Natural killer cell treated with Interleukin-12 subunit alpha and Interleukin-12 subunit beta and Interleukin-15 and Interleukin-18, amount 100 ng/mL, for 72 hours (primary cell): ENCODE measurements around the gene FIGN. TPM values are rescaled to one million over a fixed set of nuclear protein-coding genes. Genes with fewer than 3 reads are reported as not detected.

ENCODE experiments used
- ATAC-seq, 2 donors: fragments of 150-1000 bp; cut with Tn5 transposase in 1 of 2; sonication (Bioruptor Pico), chemical (Tn5 transposase) in 1 of 2; 2 replicates each; pipeline ENCODE4 v1.10.0; 2021
- DNase-seq: peaks from one replicate; pipeline ENCODE4 v3.0.0; 2022; ENCODE audit warnings: low spot score
- H3K27ac Mint-ChIP-seq, 2 donors: 1 replicate in 1 of 2; 2 replicates in 1 of 2; pipeline ENCODE4 v1.8.0; 2022; ENCODE audit warnings: mixed read lengths in 2 of 2, mild to moderate bottlenecking in 1 of 2, moderate library complexity in 1 of 2
- H3K27me3 Mint-ChIP-seq, 2 donors: 1 replicate in 1 of 2; 2 replicates in 1 of 2; pipeline ENCODE4 v1.8.0; 2022; ENCODE audit warnings: mixed read lengths in 2 of 2
- H3K36me3 Mint-ChIP-seq: one replicate; pipeline ENCODE4 v1.8.0; 2022; ENCODE audit warnings: mixed read lengths
- H3K4me1 Mint-ChIP-seq, 2 donors: 1 replicate in 1 of 2; 2 replicates in 1 of 2; pipeline ENCODE4 v1.8.0; 2022; ENCODE audit warnings: low read depth in 2 of 2, mixed read lengths in 2 of 2, mild to moderate bottlenecking in 1 of 2
- H3K4me3 Mint-ChIP-seq: one replicate; pipeline ENCODE4 v1.8.0; 2022; ENCODE audit warnings: mixed read lengths
- H3K9me3 Mint-ChIP-seq: 2 replicates; pipeline ENCODE4 v1.8.0; 2022; ENCODE audit warnings: mixed read lengths
- total RNA-seq, 2 donors: library from RNA; stranded (reverse); gene quantifications; one replicate each; pipeline ENCODE4 v1.2.3, GENCODE V29; 2022

The FIGN gene
- total RNA-seq, 2 donors from 2014 or later: not detected

- H3K4me3 Mint-ChIP-seq: no peak overlapping the region
- H3K4me1 Mint-ChIP-seq: no peaks in the 10 kb centered on the region
- peaks cover 5% of the 10 kb centered on the region for H3K9me3 Mint-ChIP-seq
- no peaks in the 10 kb centered on the region for H3K36me3 Mint-ChIP-seq
- DNase-seq (no peak), ATAC-seq (no peak)
- H3K27me3 Mint-ChIP-seq: no peaks in the 10 kb centered on the region
- no peak overlapping the region for H3K27ac Mint-ChIP-seq
Measured at GRCh38 chr2:163594497-163594896, 141.3 kb downstream of the FIGN start.

DNA sequence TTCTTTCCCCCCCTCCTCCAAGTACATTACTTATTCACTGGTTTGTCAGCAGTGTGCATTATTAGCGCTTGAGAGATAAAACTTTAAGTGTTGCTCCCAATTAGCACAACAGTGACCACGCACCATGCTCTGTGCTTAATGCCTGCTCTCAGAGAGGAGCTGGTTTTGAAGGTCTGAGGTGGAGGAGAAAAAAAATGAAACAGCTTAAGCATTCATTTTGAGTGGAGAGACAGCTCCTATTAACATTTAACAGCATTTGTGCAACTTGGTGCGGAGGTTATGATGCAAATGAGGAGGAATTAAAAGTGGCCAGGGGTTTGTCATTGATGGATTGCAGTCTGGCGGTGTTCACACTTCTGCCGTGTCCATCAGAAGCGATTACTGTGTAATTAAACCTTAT is 141.8 kb downstream of the FIGN start:
- Mint-ChIP-seq H3K36me3 (no peaks in the 10 kb centered on the region), H3K27me3 (no peaks in the 10 kb centered on the region), H3K4me1 (no peaks in the 10 kb centered on the region), H3K4me3 (no peak overlapping the region), H3K27ac (no peak overlapping the region), H3K9me3 (peaks cover 5% of the 10 kb centered on the region)
- DNase-seq (no peak), ATAC-seq (no peak)

DNA sequence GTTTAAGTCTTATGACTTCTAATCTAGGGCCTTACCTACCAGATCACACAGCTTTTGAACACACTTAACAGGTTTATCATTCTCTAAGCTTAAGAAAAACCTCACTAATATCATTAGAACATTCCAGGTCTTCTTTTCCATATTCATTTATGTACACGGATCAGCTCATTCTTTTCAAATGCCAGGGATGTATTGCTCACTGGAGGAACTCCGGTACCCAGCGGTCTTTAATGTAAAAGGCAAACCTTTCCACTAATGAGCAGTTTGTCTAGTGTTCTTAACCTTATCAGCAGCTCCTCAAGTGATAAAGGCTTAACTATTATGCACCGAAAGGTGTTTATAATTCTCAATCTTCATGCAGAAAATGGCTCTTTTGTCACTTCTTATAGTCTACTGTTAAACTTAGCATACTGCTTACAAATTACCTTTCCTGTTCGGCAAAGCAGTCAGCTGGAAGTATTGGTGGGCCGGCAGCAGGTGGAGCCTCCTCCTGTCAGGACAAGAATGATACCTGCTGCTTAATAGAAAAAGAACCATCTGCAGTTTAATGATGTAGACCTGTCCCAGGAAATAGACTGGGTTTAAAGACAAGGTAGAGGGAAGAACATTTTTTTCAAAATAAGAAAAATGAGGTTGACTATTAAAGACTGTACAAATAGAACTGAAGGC is 142.7 kb downstream of the FIGN start:
- no peak for DNase-seq

GRCh38 chr2:163591461-163591860 is 144.3 kb downstream of the FIGN start:
- no peaks in the 10 kb centered on the region for H3K36me3 Mint-ChIP-seq
- no peak overlapping the region for H3K4me3 Mint-ChIP-seq
- ATAC-seq (no peak), DNase-seq (no peak)
- H3K4me1 Mint-ChIP-seq: no peaks in the 10 kb centered on the region
- H3K9me3 Mint-ChIP-seq: peaks cover 5% of the 10 kb centered on the region
- H3K27ac Mint-ChIP-seq: no peak overlapping the region
- H3K27me3 Mint-ChIP-seq: no peaks in the 10 kb centered on the region

More for the DNA sequence above, 142.7 kb downstream of the FIGN start:
- ATAC-seq: no peak
- no peak overlapping the region for H3K4me3 Mint-ChIP-seq
- no peaks in the 10 kb centered on the region for H3K27me3 Mint-ChIP-seq
- H3K4me1 Mint-ChIP-seq: no peaks in the 10 kb centered on the region
- no peaks in the 10 kb centered on the region for H3K36me3 Mint-ChIP-seq
- H3K27ac Mint-ChIP-seq: no peak overlapping the region
- peaks cover 5% of the 10 kb centered on the region for H3K9me3 Mint-ChIP-seq

GRCh38 chr2:163580757-163581156 is 155.1 kb downstream of the FIGN start:
- DNase-seq (no peak), ATAC-seq (no peak)
- peaks cover 15% of the 10 kb centered on the region for H3K9me3 Mint-ChIP-seq
- H3K36me3 Mint-ChIP-seq: no peaks in the 10 kb centered on the region
- H3K4me1 Mint-ChIP-seq: no peaks in the 10 kb centered on the region
- H3K4me3 Mint-ChIP-seq: no peak overlapping the region
- no peak overlapping the region for H3K27ac Mint-ChIP-seq
- no peaks in the 10 kb centered on the region for H3K27me3 Mint-ChIP-seq

DNA sequence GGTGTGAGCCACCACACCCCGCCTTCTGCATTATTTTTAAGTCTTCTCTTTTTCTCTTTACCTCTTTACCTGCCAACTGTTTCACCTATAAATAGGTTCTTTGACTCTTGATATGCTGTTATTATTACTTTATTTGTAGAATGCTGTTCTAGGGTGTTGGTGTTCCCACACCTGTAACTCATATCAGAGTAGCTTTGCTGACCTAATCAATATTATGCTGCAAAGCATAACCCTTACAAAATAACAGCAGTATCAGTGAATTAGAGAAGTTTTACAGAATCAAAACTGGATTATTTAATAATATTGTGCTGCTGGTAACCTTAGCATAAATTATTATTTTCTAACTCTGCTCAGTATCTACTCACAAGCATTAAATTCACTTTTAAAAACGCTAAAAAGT is 161.5 kb downstream of the FIGN start:
- H3K4me3 Mint-ChIP-seq: no peak overlapping the region
- no peak overlapping the region for H3K27ac Mint-ChIP-seq
- no peaks in the 10 kb centered on the region for H3K36me3 Mint-ChIP-seq
- no peaks in the 10 kb centered on the region for H3K4me1 Mint-ChIP-seq
- peaks cover 15% of the 10 kb centered on the region for H3K9me3 Mint-ChIP-seq
- ATAC-seq (no peak), DNase-seq (no peak)
- H3K27me3 Mint-ChIP-seq: no peaks in the 10 kb centered on the region

DNA sequence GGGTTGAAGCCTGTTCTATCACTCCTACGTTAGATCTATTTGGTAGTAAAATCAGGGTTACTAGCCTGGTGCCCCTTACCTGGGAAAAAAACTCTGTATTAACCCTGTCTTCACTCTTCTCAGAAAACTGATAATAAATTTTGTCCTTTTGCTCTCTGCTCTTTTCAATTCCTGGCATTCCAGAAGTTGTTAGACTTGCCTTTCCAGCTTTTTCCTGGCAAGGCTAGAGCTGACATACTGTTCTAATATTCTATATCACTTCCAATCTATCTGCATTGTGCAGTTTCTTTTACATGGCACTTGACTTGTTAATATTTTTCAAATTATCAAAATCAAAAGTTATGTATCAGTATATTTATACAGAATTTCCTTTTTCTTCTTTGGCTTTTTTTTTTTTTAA is 162.2 kb downstream of the FIGN start:
- no peak for ATAC-seq
- H3K9me3 Mint-ChIP-seq: peaks cover 14% of the 10 kb centered on the region
- DNase-seq: no peak
- no peaks in the 10 kb centered on the region for H3K27me3 Mint-ChIP-seq
- no peaks in the 10 kb centered on the region for H3K36me3 Mint-ChIP-seq
- H3K4me1 Mint-ChIP-seq: no peaks in the 10 kb centered on the region
- no peak overlapping the region for H3K27ac Mint-ChIP-seq
- no peak overlapping the region for H3K4me3 Mint-ChIP-seq

- H3K9me3 Mint-ChIP-seq: peaks cover 17% of the 10 kb centered on the region
- H3K4me1 Mint-ChIP-seq: no peaks in the 10 kb centered on the region
- no peaks in the 10 kb centered on the region for H3K27me3 Mint-ChIP-seq
- no peaks in the 10 kb centered on the region for H3K36me3 Mint-ChIP-seq
- H3K4me3 Mint-ChIP-seq: no peak overlapping the region
- no peak for DNase-seq
- ATAC-seq: no peak
- H3K27ac Mint-ChIP-seq: no peak overlapping the region
Measured at GRCh38 chr2:163572850-163573249, 163.0 kb downstream of the FIGN start.

GRCh38 chr2:163571423-163572102 is 164.2 kb downstream of the FIGN start:
- no peak overlapping the region for H3K4me3 Mint-ChIP-seq
- ATAC-seq (no peak), DNase-seq (no peak)
- H3K4me1 Mint-ChIP-seq: no peaks in the 10 kb centered on the region
- H3K27ac Mint-ChIP-seq: no peak overlapping the region
- H3K27me3 Mint-ChIP-seq: no peaks in the 10 kb centered on the region
- peaks cover 12% of the 10 kb centered on the region for H3K9me3 Mint-ChIP-seq
- no peaks in the 10 kb centered on the region for H3K36me3 Mint-ChIP-seq

DNA sequence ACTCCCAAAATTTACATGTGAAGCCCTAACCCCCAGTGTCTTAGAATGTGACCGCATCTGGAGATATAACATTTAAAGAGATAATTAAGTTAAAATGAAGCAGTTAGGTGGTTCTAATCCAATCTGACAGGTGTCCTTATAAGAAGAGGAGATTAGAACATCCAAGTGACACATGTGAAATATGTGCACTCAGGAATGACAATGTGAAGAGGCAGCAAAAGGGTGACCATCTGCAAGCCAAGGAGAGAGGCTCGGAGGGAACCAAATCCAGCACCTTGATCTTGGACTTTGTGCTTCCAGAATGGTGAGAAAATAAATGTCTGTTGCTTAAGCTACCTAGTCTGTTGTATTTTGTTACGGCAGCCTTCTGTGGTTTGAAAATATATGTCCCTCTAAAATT is 165.4 kb downstream of the FIGN start:
- no peaks in the 10 kb centered on the region for H3K27me3 Mint-ChIP-seq
- no peaks in the 10 kb centered on the region for H3K4me1 Mint-ChIP-seq
- peaks cover 12% of the 10 kb centered on the region for H3K9me3 Mint-ChIP-seq
- H3K27ac Mint-ChIP-seq: no peak overlapping the region
- no peak for DNase-seq
- no peak for ATAC-seq
- H3K36me3 Mint-ChIP-seq: no peaks in the 10 kb centered on the region
- H3K4me3 Mint-ChIP-seq: no peak overlapping the region

DNA sequence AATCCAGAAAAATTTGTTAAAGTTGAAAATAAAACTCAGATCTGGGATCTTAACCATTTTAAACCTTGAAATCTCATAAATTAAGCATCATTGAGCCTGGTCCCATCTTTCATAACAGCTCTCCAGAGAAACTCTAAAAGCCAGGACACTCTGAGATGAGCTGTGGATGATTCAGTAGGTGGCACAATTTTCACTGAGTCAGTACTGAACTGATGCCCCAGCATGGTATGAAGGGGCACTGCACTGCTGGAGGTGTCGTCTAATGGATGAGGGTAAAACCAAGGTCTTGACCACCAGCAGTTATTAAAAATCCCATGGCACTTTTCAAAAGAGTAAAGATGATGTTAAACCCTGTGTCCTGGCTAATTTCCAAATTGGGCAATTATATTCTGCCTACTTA is 170.6 kb downstream of the FIGN start:
- Mint-ChIP-seq H3K27me3 (no peaks in the 10 kb centered on the region), H3K9me3 (peaks cover 13% of the 10 kb centered on the region), H3K36me3 (no peaks in the 10 kb centered on the region), H3K4me1 (no peaks in the 10 kb centered on the region), H3K27ac (no peak overlapping the region), H3K4me3 (no peak overlapping the region)
- ATAC-seq (no peak), DNase-seq (no peak)

GRCh38 chr2:163564236-163564635 is 171.6 kb downstream of the FIGN start:
- Mint-ChIP-seq H3K27me3 (no peaks in the 10 kb centered on the region), H3K9me3 (peaks cover 13% of the 10 kb centered on the region), H3K4me1 (no peaks in the 10 kb centered on the region), H3K27ac (no peak overlapping the region), H3K36me3 (no peaks in the 10 kb centered on the region), H3K4me3 (no peak overlapping the region)
- DNase-seq (no peak), ATAC-seq (no peak)

DNA sequence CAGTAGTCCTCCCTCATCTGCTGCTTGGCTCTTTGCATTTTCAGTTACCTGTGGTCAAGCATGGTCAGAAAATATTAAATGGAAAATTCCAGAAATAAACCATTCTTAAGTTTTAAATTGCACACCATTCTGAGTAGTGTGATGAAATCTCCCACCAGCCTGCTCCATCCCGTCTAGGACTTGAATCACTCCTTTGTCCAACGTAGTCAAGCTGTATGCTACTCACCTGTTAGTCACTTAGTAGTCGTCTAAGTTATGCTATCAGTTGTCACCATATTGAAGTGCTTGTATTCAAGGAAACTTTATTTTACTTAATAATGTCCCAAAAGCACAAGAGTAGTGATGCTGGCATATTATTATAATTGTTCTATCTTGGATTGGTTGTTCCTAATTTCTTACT is 172.5 kb downstream of the FIGN start:
- no peak overlapping the region for H3K4me3 Mint-ChIP-seq
- H3K4me1 Mint-ChIP-seq: no peaks in the 10 kb centered on the region
- H3K27ac Mint-ChIP-seq: no peak overlapping the region
- H3K9me3 Mint-ChIP-seq: peaks cover 7% of the 10 kb centered on the region
- ATAC-seq (no peak), DNase-seq (no peak)
- no peaks in the 10 kb centered on the region for H3K36me3 Mint-ChIP-seq
- H3K27me3 Mint-ChIP-seq: no peaks in the 10 kb centered on the region

- H3K4me1 Mint-ChIP-seq: no peaks in the 10 kb centered on the region
- ATAC-seq (no peak), DNase-seq (no peak)
- H3K27ac Mint-ChIP-seq: no peak overlapping the region
- peaks cover 14% of the 10 kb centered on the region for H3K9me3 Mint-ChIP-seq
- H3K36me3 Mint-ChIP-seq: no peaks in the 10 kb centered on the region
- no peaks in the 10 kb centered on the region for H3K27me3 Mint-ChIP-seq
- no peak overlapping the region for H3K4me3 Mint-ChIP-seq
Measured at GRCh38 chr2:163558251-163559021, 177.4 kb downstream of the FIGN start.
